Measurements from ENCODE around the gene SAP30.

Gene SAP30, protein sequence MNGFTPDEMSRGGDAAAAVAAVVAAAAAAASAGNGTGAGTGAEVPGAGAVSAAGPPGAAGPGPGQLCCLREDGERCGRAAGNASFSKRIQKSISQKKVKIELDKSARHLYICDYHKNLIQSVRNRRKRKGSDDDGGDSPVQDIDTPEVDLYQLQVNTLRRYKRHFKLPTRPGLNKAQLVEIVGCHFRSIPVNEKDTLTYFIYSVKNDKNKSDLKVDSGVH

DNA sequence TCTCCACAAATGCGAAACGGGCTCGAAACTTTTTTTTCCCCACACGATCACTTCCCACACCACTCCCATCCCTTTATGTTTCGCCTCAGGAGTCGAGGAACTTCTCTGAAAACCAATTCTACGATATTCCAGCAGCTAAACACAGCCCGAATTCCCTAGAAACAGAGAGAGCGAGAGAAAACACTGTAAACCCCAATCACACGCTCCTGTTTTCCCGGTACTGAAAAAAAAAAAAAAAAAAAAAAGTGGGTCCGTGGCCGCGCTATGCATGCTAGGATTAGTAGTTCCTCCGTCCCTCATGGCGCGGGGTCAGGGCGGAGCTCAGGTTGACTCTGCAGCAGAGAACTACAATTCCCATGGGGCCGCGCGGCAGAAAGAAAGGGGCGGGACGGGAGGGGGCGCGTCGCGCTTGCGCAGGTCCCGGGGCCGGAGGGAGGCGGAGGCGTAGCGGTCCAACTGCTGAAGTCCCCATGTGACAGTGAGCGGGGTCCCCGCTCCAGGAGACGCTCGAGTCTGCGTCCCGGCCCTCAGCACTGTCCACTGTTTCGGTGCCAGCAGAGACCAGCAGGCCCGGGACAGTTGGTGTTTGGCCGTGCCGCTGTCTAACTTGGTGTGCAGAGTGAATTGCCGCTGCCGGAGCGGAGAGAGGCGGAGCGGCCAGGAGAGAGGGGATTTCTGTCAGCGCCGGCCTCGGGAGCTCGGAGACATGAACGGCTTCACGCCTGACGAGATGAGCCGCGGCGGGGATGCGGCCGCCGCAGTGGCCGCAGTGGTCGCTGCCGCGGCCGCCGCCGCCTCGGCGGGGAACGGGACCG, at the start of gene SAP30:
SAP30 (plus strand) TSS at position 478 of the 815 bp plus-strand sequence; CDS start at position 707, 229 bp downstream.
- DNase-seq (ENCODE audit: low read depth in 2 of 2), result peak; percentile 94 to 96

DNA sequence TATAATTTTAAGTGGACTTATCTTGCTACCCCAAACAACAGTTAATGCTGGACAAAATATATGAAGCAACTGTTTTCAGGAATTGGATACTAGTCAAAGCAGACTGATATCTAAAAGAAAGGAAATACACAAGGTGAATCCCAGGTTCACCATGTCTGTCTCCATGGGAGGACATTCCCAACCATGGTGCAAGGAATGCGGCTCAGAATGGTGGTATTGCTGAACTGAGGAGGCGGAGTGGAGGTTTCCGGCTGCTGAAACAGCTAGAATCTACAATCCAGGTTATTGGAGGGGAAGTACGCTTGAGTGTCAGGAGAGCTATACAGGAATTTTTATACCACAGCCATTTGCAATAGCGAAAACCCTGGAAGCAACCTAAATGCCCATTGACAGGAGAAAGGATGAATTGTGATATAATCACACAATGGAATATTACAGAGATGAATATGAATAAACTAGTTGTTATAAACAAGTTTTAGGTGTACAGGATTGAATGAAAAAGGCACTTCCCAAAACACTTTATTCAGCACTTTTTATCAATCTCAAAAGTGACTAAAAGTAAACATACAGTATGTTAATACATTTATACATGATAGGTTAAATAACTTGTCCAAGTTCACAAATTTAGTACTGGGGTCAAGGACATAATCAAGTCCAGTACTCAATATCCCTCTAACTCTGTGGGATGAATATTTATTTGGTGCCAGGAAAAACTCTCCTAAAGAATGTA, 45.6 kb upstream of the SAP30 start:
- no peak for DNase-seq (ENCODE audit: low read depth in 2 of 2)

DNA sequence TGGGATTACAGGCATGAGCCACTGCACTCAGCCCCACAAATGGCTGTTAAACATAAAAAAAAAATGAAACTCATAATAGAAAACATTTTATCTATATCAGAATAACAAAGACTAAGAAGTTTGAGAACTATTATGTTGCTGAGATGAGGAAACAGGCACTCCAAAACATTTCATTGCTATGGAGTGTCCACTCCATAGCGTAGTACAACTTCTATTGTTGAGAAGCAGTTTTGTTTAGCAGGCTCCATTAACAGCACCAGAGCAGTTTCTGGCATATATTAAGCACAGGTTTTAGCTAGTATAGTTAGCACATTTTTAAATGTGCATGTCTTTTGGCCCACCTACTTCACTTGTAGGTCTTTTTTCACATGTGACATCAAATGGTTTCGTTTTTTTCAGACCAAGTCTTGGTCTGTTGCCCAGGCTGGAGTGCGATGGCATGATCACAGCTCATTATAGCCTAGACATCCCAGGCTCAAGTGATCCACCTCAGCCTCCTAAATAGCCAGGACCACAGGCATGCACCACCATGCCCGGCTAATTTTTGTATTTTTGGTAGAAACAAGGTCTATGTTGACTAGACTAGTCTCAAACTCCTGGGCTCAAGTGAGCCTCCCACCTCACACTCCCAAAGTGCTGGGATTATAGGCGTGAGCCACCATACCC, 42.4 kb upstream of the SAP30 start:
- DNase-seq (ENCODE audit: low read depth in 2 of 2), result no peak

DNA sequence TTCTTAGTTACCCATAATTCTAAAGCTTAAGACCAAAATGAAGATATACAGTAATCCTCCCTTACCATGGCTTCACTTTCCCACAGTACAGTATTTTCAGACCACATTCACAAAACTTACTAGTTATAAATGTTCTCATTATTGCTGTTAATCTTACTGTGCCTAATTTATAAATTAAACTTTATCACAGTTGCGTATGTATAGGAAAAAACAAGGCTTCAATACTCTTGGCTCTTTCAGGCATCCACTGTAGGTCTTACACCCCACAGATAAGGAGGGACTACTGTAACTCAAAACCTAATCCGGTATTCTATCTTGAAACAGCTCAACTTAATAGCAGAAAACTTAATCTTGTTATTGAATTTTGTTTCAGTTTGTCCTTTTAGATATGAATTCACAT, 40.2 kb upstream of the SAP30 start:
- no peak for DNase-seq (ENCODE audit: low read depth in 2 of 2)

DNA sequence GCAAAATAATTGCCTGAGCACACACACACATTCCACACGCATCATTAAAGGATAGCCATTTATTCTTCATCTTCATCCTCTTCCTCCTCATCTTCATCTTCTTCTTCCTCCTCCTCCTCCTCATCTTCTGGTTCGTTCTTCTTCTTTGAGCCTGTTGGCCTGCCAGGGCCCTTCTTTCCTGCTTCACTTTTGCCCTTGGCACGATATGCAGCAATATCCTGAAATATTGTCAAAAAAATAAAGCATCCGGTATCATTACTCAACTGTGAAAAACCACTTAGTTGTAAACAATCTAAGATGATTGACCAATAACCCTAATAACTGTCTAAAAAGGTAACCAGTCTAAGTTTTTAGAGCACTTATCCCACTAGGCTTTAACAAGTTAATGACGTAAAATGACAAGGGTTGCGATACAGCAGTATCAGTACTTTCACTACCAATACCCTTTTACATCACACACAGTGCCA, 38.7 kb upstream of the SAP30 start:
- DNase-seq (ENCODE audit: low read depth in 2 of 2), result no peak

DNA sequence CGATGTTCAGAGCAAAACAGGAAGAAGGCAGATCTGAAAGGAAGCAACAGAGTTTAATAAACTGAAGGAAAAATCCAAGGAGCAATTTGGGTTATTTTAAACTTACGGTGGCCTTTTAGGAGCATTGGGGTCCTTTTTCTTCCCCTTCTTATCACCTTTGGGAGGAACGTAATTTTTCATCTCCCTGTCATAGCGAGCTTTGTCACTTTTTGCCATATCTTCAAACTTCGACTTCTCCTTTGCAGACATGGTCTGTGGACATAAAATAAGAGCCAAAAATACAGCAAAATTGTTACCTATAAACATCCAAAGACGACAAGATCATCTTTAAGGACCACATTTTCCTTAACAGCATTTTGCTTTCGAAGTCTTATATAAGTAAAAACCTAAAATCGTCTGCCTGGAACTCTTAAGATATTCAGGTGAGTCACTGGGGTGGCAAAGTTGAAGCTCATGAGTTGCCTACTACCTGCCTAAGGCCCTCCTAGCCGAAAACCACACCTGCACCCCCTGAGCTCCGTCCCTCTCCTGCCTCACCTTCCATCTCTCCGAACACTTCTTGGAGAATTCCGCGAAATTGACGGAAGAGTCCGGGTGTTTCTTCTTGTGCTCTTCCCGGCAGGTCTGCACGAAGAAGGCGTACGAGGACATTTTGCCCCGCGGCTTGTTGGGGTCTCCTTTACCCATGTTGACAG, 37.6 kb upstream of the SAP30 start:
- no peak for DNase-seq (ENCODE audit: low read depth in 2 of 2)

DNA sequence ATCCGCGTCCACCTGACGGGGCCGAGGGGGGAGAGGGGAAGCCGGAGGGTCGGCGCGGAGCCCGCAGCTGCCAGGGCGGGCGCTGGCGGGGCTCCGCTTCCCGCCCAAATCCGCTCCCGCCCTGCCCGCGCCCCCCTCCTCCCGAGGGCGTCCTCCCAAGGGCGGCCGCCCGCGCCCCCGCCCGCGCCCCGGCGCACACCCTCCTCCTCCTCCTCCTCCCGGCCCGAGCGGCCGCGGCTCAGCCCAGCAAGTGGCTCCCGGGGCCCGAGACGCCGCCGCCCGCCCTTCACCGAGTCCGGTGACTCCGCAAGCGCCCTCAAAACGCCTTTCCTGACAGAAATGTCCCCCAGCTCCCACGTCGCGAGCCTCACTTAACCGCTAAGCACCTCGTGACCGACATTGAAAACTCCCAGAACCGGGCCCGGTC, 37.1 kb upstream of the SAP30 start:
- DNase-seq (ENCODE audit: low read depth in 2 of 2), result peak in 1 of 2 donors; percentile 7

DNA sequence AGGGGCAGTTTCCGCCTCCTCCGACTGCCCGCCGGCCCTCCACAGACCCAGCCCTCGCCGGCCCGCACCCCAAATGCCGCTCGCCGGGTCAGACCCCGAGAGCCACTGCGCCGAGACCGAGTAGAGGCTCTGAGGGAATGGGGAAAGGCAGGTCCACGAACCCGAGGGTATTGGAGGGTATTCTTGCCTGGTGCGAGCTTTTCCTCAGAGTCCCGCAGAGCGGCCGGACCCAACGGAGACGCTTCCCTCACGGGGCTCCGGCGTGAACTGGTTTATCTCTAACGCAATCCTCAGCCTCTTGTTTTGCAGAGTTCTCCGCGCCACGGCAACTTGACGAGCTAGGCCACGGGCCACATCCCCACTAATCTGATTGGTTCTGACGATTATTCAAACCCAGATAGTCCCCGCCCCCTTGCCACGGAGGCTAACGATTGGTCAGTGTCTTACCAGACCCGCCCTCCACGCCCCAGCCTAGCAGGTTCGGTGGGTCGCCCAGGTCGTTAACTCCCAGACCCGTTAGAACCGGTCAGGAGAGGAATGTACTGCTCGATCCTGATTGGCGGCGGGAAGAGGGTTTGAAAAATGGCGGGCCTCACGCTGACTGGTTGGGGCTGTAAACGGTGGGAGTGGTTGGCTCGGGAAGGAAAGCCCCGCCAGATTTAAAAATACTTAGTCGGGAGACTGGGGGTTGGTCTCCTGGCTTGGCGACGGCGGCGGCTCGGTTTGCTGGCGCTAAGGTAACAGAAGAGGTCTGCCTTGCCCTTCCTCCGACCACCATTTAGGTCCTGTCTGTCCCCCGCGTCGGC, 36.5 kb upstream of the SAP30 start, which contains the start of gene HMGB2:
HMGB2 (minus strand) TSS at position 274 of the 806 bp plus-strand sequence. CDS start 709 bp downstream, outside the sequence.
- peak; percentile 97 to 100 for DNase-seq (ENCODE audit: low read depth in 2 of 2)

DNA sequence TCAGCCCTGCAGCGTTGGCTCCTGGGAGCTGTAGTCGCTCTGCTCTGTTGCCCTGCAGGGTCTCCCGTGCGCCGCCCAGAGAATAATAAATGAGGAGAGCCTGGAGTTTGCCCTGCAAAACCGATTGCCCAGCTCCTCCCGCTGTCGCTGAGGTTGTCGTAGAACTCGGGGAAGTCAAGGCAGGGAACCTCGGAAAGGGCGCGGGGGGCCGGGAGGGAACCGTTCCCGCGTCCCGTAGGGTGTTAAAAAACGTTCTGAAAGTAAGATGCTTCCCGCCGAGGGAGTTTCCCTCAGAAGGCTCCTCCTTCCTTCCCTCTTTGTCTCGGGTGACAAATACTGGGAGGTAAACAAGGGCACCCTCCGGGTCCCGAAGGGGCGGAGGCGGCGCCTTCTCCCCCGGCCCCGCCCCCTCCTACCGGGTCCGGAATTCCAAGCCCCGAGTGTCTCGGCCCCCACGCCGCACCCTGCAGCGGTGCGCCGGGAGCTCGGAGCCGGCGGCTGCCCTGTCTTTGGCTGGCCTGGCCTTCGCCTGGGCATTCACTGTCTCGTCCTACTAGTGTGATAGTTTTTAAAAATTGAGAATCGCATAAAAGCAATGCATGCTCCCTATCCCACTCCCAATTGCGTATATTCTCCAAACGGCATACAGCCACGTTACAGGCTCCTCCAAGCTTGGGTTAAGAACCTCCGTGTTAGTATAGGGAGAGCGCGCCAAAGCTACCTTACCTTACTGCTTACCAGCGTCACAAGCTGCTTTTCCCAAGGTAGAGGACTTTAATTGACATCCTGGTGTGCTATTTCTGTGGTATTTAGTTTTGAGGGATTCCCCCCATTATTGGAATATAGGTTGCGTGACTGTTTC, 35.6 kb upstream of the SAP30 start:
- no peak for DNase-seq (ENCODE audit: low read depth in 2 of 2)

DNA sequence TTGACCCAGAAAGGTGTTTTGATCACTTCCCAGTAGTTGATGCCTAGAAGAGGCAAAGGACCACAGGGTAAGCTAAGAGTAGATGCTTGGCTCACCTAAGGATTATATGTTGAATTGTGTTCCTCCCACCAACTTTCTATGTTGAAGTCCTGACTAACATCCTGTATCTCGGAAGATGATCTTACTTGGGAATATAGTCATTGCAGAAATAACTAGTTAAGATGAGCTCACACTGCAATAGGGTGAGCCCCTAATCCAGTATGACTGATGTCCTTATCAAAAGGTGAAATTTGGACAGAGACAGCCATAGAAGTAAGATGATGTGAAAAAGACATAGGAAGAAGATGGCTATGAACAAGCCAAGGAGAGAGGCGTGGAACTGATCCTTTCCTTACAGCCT, 33.3 kb upstream of the SAP30 start:
- DNase-seq (ENCODE audit: low read depth in 2 of 2), result no peak

DNA sequence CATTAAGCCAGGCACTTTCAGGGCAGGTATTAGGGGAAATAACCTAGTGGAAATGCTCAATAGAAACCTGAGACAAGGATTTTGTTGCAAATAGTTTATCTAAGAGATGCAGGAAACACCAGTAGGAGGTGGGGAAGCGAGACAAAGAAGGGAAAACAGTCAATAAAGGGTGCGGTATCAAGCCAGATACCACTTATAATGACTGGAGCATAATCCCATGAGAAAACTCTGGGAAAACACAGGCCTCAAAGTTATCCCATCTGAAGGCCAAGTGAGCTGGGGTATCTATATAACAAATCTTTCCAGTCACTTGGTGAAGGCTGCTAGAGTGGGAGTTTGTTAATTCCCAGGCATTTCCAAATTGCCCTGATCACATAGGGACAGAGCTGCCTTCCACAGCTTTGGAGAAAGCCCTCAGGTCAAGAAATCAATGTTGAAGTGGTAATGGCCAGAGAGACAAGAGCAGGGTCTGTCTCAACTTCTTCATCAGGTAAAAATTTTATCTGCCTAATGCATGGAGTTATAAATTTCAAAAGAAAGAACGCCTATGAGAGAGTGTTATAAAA, 26.8 kb upstream of the SAP30 start:
- no peak for DNase-seq (ENCODE audit: low read depth in 2 of 2)

DNA sequence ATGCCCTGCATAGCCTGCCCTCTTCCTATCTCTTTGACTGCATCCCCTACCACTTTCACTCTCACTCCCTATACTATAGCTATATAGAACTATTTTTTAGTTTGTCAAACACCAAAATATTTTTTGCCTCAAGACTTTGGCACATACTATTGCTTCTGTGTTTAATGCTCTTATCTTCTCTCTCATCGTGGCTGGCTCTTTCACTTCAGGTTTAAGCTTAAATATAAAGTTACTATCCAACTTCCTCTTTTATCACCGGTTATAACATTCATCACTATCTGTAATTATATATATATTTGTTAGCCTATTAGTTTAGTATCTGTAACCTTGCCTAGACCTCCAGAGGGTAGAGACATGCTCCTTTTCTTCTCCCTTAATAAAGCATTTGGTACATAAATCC, 25.1 kb upstream of the SAP30 start:
- no peak for DNase-seq (ENCODE audit: low read depth in 2 of 2)

DNA sequence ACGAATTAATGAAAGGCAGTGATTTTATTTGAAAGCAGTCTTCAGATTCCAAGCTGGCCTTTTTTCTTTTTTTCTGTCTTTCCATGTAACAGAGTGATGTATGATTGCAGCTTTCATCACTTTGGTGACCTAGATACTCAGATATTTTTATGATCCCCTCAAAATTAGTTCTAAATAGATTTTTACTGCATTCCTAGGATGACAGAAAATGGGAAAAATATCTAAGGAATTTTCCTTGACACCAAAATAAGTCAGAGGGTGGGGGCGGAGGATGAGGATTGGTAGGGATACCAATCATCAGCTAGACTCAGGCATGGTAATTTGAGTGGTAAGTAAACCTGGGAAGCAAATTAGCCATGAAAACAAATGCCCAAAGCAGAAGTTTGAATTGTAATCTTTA, 24.7 kb upstream of the SAP30 start:
- no peak for DNase-seq (ENCODE audit: low read depth in 2 of 2)

DNA sequence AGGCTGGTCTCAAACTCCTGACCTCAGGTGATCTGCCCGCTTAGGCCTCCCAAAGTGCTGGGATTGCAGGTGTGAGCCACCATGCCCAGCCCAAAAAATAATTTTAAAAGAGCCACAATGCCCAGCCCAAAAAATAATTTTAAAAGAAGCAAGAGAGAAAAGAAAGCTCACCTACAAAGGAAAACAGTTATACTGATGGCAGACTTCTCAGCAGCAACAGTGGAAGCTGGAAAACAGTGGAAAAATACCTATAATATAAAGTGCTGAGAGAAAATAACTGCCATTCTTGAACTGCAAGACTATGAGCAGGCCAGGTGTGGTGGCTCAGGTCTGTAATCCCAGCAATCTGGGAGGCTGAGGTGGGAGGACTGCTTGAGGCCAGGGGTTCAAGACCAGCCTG, 23.3 kb upstream of the SAP30 start:
- no peak for DNase-seq (ENCODE audit: low read depth in 2 of 2)

DNA sequence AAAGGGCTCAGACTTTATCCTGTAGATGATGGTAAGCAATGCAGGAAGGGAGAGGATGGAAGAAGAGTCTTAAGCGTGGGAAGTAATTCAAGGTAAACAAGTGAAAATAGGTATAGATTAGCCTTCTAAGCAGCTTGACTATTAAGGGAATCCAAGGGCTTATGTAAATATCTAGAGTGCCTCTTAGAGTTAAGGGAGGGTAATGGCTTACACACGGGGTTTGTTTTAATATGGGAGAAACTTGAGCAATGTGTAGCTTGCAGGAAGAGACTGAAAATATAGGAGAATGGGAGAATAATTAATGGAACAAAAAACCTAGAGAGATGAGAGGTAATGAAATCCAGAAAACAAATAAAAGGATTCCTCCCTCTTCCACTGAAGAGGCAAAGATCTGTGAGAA, 12.8 kb upstream of the SAP30 start:
- no peak for DNase-seq (ENCODE audit: low read depth in 2 of 2)

DNA sequence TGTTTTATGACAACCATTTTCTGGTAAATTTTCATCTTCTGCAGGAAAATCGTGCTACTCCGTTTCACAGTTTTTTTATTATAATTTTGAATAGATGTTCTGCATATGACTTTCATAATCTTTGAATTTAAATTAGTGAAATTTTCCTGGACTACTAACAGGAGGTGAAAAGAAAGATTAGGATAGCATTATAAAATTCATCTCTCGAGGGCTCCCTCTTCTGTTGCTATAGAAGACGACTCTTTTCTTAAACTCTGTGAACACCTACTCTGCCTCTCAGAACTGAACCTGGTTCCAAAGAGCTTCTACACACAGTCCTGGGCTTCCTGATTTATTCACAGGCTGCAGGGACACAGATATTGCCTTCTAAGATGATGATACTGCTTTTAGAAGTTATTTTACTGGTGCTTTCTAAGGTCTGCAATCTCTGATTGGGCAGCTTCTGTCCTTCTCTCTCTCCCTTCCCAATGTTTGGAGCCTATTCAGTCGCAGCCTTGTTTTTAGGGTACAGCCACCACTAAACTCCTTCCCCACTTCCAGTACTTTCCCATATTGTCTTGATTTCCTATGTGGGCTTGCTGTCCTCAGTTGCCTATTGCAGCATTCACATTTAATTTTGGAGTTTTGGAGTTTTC, 10.1 kb upstream of the SAP30 start:
- DNase-seq (ENCODE audit: low read depth in 2 of 2), result no peak

DNA sequence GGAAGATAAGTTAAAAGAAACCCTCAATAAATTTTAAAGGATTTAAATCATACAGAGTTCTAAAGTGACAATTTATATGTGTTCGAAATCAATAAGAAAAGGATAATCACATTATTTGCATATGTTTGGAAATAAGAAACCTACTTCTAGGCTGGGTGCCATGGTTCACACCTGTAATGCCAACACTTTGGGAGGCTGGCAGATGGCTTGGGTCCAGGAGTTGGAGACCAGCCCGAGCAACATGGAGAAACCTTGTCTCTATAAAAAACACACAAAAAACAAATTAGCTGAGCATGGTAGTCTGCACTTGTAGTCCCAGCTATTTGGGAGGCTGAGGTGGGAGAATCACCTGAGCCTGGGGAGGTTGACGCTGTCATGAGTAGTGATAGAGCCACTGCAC, 8.1 kb upstream of the SAP30 start:
- no peak for DNase-seq (ENCODE audit: low read depth in 2 of 2)

DNA sequence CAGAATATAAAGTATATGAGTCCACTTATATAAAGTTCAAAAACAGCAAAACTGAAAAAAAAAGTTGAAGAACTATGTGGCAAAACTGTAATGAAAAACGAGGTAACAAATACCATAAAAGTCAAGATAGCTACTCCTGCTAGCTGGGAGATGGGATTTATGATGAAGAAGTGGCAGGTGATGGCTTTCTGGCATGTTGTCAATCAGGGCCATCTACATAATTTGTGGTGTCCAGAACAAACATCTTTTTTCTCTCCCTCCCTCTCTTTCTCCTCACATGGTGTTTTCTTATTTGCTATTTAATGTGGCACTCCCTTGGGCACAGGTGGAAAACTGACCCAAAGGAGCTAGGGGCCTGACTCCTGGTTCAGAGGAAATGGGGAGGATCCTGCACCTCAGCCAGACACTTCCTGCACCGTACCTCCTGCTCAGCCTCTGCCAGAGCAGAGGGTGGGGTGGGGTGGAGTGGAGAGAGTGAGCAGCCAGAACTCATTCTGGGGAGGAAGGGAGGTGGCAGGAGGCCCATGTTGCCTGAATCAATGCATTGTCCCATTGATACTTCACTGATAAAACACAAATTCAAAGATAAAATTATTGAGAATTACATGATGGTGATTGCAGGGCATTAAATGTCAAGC, 5.3 kb upstream of the SAP30 start:
- no peak for DNase-seq (ENCODE audit: low read depth in 2 of 2)
